C4-2B (cell line): ENCODE data around the gene FRMD4A.

Experiments used
- H3K27ac ChIP-seq: fragments of 450-650 bp; 2 replicates; pipeline ENCODE4 v1.5.1; 2017
- ZFX ChIP-seq: fragments of 450-650 bp; IDR thresholded peaks from 2 replicates; pipeline ENCODE4 v1.6.1; 2017
- TF ChIP-seq, protein P1 (sequence below): fragments of 450-650 bp; conservative IDR thresholded peaks from 2 replicates; pipeline ENCODE4 v1.5.1; 2017; ENCODE audit warnings: mild to moderate bottlenecking

Gene FRMD4A

DNA sequence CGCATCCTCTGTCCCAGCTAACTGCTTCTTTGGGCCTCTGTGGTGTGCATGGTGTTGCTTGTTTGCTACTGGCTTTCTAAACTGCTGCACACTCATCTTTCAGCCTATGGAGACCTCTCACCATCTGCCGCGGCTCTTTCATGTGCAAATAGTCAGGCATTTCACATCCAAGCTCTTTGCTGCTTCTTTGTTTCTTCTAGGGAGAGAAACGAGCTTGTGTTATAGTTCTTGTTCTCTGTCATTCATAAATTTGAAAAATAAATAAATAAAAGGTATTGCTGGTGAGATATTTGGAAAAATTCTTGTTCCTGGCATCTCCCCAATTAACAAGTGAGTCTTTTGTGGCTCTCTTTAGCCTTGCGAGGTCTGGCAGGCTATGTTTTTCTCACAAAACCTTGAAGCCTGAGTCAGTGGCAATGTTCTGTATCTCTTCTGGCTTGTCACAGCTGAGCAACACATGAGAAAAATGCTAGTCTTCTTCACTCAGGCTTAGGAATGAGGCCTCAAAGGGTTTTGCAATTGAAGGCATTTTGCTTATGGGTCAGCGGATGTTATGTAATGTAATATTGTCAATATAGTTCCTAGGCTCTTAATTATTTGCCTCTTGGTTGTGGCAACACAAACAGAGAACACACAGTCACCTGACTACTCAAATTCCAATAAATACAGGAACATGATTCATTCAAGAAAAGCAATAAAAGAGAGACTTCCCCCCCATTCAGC lies 274.0 kb downstream of the FRMD4A start:
- TF ChIP-seq ZFX = no peak
- TF ChIP-seq, protein P1, sequence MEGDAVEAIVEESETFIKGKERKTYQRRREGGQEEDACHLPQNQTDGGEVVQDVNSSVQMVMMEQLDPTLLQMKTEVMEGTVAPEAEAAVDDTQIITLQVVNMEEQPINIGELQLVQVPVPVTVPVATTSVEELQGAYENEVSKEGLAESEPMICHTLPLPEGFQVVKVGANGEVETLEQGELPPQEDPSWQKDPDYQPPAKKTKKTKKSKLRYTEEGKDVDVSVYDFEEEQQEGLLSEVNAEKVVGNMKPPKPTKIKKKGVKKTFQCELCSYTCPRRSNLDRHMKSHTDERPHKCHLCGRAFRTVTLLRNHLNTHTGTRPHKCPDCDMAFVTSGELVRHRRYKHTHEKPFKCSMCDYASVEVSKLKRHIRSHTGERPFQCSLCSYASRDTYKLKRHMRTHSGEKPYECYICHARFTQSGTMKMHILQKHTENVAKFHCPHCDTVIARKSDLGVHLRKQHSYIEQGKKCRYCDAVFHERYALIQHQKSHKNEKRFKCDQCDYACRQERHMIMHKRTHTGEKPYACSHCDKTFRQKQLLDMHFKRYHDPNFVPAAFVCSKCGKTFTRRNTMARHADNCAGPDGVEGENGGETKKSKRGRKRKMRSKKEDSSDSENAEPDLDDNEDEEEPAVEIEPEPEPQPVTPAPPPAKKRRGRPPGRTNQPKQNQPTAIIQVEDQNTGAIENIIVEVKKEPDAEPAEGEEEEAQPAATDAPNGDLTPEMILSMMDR = no peak
- no peak overlapping the region for H3K27ac ChIP-seq

DNA sequence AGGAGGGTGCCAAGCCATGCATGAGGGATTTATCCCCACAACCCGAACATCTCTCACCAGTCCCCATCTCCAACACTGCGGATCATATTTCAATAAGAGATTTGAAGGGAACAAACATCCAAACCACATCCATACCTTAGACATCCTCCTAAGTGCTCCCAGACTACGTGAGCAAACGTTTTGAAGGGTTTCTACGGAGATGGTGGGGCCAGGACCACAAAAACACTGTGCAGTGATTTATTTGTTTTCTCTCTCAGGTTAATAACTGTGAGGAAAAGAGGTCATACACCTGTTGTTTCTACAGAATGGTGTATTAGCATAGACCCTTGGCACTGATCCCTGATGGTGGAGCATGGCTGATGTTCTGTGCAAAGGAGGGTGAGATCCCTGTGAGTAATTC lies 277.8 kb downstream of the FRMD4A start:
- H3K27ac ChIP-seq = no peak overlapping the region
- TF ChIP-seq ZFX = no peak
- TF ChIP-seq, protein P1 = no peak

DNA sequence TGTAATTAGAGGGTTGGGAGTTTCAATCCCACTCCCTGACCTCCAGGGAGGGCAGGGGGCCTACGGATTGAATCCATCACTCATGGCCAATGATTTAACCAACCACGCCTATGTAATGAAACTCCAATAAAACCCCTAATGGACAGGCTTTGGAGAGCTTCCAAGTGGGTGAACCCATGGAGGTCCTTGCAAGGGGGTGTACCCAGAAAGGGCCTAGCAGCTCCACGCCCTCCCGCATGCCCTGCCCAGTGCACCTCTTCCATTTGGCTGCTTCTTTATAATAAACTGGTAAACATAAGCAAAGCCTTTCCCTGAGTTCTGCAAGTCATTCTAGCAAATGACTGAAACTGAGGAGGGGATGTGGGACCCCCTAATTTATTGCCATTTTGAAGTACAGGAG lies 280.1 kb downstream of the FRMD4A start:
- no peak overlapping the region for H3K27ac ChIP-seq
- no peak for TF ChIP-seq ZFX
- TF ChIP-seq, protein P1 = no peak

DNA sequence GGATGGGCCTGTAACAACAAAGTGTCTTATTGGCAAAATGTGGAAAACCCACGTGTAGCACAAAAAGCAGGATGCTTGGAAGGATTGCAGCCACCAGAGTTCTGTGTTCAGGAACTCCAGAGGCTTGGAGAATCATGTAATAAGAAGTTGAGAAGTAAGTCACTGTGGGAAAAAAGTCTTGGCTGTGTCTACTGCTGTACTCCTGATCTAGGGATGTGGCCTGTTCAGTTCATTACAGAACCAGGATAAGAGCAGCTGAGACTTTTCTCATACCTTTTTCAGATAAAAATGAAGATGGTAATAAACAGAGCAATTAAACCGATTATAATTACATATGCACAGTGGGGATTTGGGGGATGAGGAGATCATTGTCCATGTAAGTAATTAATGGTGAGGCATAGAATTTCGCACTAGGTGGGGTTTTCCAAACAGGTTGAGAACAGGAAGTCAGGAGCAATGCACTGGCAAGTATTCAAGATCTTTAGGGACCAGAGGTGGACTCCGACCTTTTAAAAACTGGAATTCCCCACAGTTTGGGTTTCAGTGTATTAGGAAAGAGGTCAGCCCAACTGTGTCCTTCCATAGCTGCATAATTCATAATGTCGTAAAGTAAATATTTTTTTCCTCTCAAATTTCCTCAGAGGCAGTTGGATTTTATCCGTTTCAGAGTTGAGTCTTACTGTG lies 281.7 kb downstream of the FRMD4A start:
- no peak overlapping the region for H3K27ac ChIP-seq
- TF ChIP-seq, protein P1 = no peak
- no peak for TF ChIP-seq ZFX

DNA sequence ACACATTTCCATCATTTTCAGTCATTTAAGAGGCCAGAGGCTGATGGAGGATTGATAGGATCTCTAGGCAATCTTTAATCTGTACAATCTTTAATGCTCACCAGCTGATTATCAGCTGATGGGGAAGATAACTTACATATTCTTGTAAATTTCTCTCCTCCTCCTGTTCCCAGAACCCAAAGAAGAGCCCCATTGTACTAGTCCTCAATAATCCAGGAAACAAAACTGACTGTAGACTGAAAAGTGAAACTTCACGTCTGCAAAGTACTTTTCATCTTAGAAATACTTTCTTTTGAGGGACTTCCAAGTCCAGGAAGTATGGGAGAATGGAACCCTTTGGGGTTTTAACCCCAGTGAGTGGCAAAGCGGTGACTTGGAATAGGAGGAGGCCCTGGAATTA lies 283.3 kb downstream of the FRMD4A start:
- TF ChIP-seq, protein P1 = no peak
- no peak for TF ChIP-seq ZFX
- no peak overlapping the region for H3K27ac ChIP-seq

DNA sequence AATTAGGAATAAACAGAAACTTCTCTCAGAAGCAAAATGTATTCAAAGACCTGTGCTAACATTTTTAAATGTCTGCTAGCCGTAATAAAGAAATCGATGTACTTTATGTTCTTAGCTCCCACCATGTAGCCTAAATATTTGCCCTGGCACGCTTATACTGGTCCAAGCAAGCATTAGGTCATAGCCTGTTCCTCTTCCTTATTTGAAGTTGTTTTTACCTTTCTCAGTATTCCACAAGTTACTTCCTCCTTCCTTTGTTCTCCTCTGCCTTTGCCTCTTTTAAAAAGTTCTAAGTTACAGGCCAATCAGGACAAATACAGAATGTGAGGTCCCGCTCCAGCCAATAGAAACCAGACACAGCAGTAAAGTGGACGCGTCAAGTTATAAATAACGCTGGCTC lies 288.7 kb downstream of the FRMD4A start:
- peak overlapping the region; percentile 69; the same call in 1 of the 2 replicates for H3K27ac ChIP-seq

DNA sequence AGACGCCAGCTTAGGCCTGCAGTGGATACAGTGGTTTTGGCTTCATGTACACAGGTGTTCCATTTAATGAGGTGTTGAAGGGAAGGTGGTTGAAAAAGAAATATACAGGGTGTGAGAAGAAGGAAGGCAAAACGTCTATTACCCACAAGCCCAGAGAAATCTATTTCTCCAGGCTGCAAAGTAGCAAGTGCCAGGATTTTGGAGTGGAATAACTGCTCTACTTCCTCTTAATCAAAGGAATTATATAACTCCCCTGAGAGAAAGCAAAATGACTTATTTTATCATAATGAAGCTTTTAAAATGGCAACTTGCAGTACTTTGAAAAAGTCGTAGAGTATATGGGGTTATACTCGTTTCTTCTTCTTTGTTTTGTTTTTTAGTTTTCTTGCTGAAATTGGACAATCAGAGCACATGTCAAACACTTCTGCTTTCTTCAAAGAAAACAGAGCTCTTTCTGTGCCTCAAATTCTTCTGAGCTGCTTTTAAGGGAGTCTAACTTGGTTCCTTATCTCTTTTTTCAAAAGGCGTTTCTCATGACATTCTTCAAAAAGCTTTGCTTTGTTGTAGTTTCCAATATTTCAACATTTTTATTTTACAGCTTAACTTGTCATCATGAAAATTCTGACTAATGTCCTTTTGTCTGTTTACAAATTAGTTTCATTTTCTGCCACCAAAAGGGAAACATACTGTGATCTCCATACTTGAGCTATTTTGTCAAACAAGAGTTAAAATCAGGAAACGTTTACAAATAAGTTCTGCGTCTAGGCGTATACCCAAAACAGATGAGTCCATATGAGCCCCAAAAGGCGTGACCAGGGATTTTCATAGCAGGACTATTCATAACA lies 289.7 kb downstream of the FRMD4A start:
- H3K27ac ChIP-seq = no peak overlapping the region; the same call in 1 of the 2 replicates
- TF ChIP-seq, protein P1 = no peak
- no peak for TF ChIP-seq ZFX
